Measurements from ENCODE around the gene FGD4.

FGD4 gene

DNA sequence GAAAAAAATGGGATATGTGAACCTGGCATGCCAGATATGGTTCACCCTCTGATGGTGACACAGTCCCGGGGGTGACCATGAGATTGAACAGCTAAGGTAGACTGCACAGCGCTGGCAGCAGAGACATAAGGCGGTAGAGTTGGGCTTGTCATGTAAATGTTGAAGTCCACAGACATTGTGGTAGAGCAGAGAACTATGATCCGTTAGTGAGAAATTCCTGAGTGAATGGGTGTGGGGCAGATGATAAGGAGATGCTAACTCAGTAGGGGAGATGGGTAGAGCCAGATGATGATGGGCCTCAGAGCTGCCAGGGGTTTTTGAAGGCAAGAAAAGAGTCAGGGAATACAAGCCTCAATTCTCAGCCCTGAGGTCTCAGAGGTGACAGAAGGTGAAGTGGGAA, 228.6 kb downstream of the FGD4 start:
- Histone ChIP-seq H3K4me3 (no peak overlapping the region), H3K27ac (no peak overlapping the region)

DNA sequence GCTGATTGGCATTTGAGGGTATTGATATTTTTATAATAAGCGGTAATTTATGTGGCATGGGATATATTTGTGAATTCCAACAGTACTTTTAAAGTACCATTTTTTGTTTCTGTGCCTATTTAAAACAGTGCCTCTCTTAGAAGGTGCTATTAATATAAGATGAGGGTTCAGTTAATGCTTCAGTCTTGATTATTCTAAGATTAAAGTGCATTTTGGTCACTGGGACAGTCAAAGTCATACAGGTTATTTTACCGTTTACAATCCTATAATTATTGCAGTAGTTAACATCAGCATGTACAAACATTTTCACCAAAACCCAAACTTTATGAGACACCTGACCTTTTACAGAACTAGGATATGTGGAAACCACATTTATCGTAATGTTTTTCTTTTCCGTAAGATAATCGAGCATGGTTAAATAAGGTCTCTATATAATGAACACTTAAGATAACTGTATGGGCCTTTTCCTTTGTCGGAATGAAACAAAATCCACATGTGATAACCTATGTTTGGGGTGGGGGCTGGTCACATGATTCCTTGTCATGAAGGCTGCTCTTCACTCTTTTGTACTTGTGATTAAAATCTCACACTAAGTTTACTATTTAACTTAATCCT, 242.0 kb downstream of the FGD4 start:
- H3K4me3 ChIP-seq = no peak overlapping the region
- H3K27ac ChIP-seq = no peak overlapping the region

DNA sequence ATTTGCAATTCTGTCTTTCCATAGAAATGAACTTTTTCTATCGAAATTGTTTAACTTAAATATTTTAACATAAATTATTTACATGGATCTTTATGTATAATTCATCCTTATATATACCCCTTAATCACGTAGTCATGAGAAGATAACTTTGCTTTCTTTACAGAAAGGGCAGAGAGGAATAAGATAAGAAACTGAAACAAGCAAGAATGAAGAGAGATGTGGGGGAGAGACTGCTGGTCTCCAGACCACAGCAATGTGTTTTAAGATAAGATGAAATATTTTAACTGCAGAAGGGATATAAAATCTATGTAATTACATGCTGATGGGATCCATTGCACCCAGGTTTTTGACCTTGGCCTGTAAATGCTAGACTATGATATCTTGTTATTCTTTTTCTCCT, 245.1 kb downstream of the FGD4 start:
- H3K27ac ChIP-seq = no peak overlapping the region
- H3K4me3 ChIP-seq = no peak overlapping the region

DNA sequence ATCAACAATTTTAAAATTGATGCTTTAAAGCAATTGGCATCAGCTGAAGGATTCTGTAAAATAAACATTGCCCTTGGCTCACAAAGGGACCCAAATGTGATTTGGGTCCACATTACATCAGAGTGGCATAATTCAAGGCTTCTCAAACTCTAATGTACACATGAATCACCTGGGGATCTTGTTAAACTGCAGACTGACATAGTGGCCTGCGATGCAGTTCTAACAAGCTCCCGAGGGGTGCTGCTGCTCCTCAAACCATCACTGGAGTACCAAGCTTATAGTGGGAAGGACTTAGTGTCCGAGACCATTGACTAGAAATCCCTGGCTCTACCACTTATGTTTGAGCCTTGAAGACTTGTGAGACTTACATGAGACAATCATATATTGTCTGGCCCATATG, 247.9 kb downstream of the FGD4 start:
- Histone ChIP-seq H3K4me3 (no peak overlapping the region), H3K27ac (no peak overlapping the region)

DNA sequence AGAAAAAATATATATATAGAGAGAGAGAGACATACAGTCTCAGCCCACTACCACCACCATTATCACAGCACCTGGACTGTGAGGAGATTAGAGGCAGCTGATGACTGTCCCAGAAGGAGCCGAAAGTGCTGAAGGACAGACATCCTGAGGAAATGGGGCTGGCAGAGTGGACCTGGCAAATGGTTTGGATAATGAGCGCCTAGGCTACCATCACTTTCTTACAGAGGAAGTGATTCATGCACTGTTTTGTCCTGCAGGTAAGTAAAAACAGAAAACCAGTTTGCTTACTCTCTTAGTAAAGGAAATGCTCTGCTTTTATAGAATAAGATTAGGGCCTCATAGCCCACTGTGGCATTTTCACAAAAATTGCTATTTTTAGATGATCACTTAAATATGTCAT, 251.2 kb downstream of the FGD4 start:
- no peak overlapping the region for H3K4me3 ChIP-seq
- no peak overlapping the region for H3K27ac ChIP-seq

DNA sequence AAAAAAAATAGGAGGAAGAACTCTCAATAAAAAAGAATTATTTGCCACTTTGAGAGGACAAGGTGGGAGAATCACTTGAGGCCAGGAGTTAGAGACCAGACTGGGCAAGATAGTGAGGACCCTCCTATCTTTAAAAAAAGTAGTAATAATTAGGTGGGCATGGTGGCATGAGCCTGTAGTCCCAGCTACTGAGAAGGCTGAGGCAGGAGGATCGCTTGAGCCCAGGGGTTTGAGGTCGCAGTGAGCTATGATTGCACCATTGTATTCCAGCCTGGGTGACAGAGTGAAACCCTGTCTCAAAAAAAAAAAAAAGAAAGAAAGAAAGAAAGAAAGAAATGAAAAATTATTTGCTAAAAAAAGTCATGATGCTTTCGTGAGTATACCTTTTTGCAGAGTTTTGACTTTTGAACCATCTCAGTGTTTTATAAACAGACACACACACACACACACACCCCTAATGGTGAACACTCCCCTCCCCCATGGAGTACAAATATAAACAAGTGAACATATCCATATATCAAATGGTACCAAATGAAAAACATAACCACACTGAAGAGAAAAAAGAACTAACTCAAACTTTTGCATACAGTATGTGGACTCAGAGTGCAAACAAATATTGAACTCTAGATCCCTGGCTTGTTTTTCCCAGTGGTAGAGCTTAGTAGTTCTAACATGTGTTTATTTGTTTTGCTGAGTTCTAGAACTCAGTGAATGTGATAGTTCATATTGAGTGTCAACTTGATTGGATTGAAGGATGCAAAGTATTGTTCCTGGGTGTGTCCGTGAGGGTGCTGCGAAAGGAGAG, 252.0 kb downstream of the FGD4 start:
- Histone ChIP-seq H3K27ac (no peak overlapping the region), H3K4me3 (no peak overlapping the region)

DNA sequence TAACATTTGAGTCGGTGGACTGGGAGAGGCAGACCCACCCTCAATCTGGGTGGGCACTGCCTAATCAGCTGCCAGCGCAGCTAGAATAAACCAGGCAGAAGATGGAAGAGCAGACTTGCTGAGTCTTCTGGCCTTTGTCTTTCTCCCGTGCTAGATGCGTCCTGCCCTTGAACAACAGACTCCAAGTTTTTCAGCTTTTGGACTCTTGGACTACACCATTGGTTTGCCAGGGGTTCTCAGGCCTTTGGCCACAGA, 252.5 kb downstream of the FGD4 start:
- Histone ChIP-seq H3K4me3 (no peak overlapping the region), H3K27ac (no peak overlapping the region)

DNA sequence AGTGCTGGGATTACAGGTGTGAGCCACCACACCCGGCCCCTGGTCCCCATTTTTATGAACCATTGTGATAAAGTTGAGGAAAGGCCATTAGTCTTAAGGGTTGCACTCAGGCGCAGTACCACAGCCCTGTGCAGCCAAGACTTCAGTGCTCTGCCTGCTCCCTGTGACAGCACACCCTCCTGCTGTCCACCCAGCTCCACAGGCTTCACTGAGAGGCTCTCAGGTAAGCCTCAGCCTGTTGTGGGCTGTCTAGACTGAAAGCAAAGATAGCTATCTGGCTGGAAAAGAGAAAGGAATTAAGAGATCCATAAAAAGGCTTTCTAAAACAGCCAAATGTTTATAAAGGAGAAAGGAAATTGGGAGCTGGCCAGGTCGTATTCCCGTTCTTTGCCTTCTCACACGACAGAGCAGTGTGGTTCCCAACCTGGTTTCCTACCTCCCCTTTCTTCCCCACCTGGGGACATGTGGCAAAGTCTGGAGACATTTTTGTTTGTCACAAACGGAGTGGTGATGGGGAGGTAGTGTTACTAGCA, 260.6 kb downstream of the FGD4 start:
- Histone ChIP-seq H3K27ac (no peak overlapping the region), H3K4me3 (no peak overlapping the region)

DNA sequence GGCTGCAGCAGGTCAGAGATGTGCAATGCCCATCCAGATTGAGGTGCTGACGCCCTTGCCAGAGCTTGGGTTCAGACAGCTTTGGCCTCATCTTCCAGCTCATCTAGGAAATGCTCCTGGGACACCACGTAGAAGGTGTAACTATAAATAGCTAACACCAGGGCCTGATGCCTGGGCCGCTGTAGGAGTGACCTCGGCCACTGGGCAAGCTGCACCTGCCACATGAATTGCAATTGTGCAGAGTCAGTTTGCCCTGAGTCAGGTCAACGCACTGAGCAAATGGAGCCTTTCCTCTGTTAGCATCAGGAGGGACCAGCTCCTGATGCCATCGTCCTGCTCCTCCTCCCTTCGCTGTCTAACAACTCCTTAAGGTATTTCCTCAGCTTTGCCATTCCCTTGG, 262.3 kb downstream of the FGD4 start:
- no peak overlapping the region for H3K27ac ChIP-seq
- H3K4me3 ChIP-seq = no peak overlapping the region

DNA sequence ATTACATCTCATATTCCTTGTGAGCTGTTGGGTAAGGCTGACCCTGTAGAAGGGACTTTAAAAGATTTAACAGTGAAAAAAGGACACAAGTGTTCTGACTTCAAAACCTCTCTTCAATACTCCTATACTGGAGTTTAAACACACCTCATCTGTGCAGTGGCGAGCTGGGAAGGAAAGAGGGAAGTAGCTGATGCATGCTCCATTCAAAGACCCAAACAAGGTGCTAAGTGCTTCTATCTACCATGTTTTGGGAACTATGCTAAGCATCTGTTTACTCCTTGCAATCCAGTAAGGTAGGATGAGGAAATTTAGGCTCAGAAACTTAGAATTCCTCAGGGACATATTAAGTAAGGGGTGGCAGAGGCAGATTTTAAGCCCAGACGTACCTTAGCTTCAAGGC, 263.3 kb downstream of the FGD4 start:
- H3K27ac ChIP-seq = no peak overlapping the region
- H3K4me3 ChIP-seq = no peak overlapping the region

DNA sequence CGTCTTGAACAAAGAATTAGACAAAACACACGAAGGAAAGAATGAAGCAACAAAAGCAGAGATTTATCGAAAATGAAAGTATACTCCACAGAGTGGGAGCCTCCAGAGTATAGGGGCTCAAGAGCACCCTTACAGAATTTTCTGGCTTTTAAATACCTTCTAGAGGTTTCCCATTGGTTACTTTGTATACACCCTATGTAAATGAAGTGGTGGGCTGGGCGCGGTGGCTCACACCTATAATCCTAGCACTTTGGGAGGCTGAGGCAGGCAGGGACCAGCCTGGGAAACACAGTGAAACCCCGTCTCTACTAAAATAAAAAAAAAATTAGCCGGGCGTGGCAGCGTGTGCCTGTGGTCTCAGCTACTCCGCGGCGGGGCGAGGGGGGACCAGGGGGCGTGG, 266.7 kb downstream of the FGD4 start:
- Histone ChIP-seq H3K27ac (no peak overlapping the region), H3K4me3 (peak overlapping the region in 4 of 7 experiments; percentile 8 to 25 (median 16))

DNA sequence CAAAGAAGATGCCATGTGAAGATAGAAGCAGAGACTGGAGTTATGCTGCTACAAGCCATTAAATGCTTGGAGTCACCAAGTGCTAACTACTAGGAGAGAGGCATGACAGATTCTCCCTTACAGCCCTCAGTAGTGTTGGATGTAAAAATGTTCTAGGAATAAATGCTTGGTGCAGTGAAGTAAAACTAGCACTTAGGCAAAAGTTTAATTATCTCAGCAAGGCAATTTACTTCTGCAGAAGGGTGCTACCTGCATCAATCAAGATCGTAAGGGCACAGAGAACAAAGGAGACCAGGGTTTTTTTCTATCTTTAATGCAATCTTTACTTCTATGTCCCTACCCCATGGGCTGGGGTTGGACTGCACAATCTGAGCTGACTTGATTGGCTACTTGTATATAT, 270.2 kb downstream of the FGD4 start:
- Histone ChIP-seq H3K27ac (no peak overlapping the region), H3K4me3 (no peak overlapping the region)

DNA sequence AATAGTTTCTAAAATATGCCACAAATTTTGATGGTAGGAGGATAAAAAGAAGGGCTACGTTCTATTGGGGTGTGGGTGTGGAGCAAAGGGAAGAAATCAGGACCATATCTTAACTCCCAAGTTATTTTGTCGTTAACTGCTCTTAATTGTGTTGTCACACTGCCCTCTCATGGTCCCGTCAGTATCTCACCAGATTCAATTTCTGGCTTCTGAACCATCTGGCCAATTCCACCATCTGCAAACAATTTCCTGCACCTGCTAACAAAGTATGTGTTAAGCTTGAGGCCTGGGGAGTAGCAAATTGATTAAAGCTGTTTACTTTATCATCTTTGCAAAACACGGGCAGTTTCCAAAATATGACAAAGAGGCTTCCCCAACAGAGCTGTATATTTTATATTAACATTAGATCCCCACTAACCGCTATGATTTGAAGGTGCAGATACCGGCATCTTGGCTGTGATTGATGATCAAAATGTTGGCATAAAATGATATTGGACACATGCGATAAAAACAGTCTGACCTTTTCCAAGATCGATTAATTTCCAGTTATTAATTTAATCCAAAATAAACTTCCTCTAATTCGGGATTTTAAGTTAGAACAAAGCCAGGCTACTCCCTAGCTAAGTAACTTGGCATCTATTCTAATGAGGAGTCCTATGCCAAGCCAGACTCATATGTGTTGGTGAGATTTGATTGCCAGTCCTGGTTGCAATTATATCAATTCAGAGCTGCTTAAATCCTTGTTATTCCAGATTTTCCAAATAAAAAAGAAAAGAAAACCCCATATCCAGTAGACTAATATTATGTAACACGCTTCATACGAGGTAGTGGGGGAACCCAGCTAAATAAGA, 272.8 kb downstream of the FGD4 start:
- Histone ChIP-seq H3K4me3 (no peak overlapping the region), H3K27ac (no peak overlapping the region)

DNA sequence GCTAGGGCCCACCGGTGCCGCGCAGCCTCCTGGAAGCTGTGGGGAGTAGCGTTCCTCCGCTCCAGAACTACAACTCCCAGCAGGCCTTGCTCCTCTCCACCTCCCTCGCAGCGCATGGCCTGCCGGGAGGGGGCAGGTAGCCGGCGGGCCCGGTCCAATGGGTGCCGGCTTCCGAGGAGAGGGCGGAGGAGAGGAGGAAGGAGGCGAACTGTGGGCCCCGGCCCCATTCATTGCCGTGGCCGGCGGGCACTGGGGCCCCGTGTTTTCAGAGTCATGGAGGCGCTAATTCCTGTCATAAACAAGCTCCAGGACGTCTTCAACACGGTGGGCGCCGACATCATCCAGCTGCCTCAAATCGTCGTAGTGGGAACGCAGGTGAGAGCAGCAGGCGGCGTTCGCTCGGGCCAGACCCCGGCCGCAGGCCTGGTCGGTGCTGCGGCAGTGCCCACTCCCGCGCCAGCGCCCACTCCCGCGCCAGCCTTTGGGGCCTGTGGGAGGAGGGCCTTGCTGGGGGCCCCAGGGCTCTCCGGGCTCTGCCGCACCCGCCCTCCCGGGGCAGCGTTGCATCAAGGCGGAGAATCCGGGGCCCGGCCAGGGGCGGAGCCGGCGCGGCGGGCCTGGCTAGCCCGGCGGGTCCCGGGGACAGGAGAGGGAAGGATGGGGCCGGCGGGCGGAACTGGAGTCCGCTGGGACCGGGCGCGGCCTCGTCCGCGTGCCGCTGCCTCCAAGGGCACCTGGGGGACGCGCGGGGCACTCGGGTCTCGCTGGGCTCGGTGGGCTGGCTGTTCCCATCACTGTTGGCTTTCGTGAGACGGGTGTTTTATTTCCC, 279.9 kb downstream of the FGD4 start, which contains the start of gene DNM1L:
Gene DNM1L (plus strand): TSS at position 211 of the 829 bp plus-strand sequence. CDS start 63 bp downstream, at position 274.
- H3K4me3 ChIP-seq = peak within 1 kb of the TSS; percentile 65 to 100 (median 88)
- peak within 1 kb of the TSS; percentile 65 to 97 (median 91) for H3K27ac ChIP-seq

DNA sequence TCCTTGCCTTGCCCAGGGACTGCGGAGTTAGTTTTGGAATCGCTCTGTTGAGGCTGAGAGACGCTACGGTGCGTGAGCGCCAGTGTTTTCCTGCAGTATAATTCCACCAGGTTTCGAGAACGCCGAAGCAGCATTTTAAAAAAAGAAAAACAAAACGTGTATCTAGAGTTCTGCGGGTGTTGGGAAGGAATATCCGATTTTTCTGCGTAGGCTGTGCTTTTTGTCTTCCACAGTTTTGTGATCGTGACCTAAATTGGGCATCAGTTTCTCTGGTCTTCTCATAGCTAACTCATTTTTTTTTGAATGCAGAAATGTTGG, 280.5 kb downstream of the FGD4 start:
- peak overlapping the region; percentile 65 to 97 (median 91) for H3K27ac ChIP-seq
- H3K4me3 ChIP-seq = peak overlapping the region; percentile 65 to 100 (median 88)

DNA sequence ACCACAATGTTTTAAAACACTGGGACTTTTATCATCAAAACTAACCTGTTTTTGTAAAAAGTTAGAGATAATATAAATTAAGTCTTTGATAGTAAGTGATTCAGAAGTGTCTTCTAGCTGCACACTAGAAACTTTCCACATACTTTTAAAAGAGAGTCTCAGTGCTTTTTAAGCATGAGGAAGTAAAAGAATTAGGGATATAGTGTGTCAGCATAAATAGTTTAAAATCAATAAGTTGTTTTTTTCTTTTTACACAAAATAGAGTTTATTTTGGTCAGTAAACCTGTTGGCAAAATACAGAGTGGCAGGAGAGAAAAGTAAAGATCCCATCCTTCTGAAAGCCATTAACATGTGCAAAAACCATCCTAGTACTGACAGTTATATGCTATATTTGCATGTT, 281.4 kb downstream of the FGD4 start:
- Histone ChIP-seq H3K4me3 (no peak overlapping the region), H3K27ac (peak overlapping the region in 1 of 21 experiments; percentile 96)

DNA sequence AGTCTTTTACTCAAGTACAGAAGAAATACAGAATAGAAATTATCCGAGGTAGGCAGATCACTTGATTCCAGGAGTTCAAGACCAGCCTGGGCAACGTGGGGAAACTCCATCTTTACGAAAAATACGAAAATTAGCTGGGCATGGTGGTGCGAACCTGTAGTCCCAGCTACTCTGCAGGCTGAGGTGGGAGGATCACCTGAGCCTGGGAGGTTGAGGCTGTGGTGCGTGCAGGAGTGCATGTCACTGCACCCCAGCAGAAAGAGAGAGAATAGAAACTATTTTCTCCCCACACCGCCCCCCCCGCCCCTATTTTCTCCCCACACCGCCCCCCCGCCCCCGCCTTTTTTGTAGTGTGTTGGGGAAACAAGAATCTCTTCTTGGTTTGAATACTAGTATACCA, 281.9 kb downstream of the FGD4 start:
- Histone ChIP-seq H3K4me3 (no peak overlapping the region), H3K27ac (no peak overlapping the region)

DNA sequence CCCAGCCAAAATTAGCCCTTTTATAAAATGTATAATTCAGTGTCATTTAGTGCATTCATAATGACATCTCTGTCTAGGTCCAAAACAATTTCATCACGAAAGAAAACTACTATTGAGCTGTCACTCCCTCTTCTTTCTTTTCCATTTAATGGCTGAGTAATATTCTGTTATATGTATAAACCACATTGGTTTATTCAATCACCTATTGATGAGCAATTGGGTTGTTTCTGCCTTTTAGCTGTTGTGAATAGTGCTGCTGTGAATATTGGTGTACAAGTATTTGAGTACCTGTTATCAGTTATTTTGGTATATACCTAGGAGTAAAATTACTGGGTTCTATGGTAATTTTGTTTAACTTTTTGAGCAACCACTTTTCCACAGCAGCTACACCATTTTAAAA, 287.0 kb downstream of the FGD4 start:
- Histone ChIP-seq H3K4me3 (no peak overlapping the region), H3K27ac (no peak overlapping the region)

DNA sequence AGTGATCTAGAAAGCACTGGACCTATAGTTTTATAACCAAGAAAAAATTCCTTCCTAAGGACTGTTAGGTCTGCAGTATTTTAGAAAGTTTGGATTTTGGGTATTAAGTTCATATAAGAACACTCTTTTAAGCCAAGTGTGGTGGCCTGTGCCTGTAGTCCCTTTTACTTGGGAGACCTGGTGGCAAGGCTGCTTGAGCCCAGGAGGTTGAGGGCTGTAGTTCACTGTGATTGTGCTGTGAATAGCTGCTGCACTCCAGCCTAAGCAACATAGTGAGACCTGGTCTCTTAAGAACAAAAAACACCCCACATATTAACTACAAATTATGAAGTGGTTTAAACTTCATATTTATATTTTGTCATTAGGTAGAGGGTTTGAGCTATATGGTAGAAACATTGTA, 289.4 kb downstream of the FGD4 start:
- no peak overlapping the region for H3K27ac ChIP-seq
- no peak overlapping the region for H3K4me3 ChIP-seq

DNA sequence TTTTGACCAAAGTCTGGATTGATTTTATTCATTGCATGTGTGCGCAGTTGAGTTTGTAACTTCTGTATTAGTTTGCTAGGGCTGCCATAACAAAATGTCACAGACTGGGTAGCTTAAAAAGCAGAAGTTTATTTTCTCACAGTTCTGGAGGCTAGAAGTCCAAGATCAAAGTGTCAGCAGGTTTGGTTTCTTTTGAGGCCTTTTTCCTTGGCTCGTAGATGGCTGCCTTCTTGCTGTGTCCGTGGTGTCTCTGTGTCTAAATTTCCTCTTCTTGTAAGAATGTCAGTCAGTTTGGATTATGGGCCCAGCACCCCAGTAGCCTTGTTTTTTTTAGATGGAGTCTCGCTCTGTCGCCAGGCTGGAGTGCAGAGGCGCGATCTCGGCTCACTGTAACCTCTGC, 291.6 kb downstream of the FGD4 start:
- H3K4me3 ChIP-seq = no peak overlapping the region
- H3K27ac ChIP-seq = no peak overlapping the region

All from skin epidermis (tissue), 12 donors.